Natural killer cell (primary cell): ENCODE measurements around the gene SET. TPM values are rescaled to one million over a fixed set of nuclear protein-coding genes. Genes with fewer than 3 reads are reported as not detected.

Experiments
- ATAC-seq, 3 donors: fragments of 150-1000 bp in 2 of 3; fragments of 200-7000 bp in 1 of 3; cut with Tn5 transposase; 1 replicate in 1 of 3; 2 replicates in 2 of 3; pipeline ENCODE4 v1.10.0; 2021; ENCODE audit warnings: mild to moderate bottlenecking in 2 of 3, moderate library complexity in 2 of 3
- DNase-seq, 2 donors: peaks; one replicate each; pipeline versions ENCODE4 v3.0.0 to v3.0.0-alpha.2; 2013 to 2021; ENCODE audit warnings: mixed read lengths in 1 of 2
- H3K27ac ChIP-seq: one replicate; pipeline ENCODE4 v1.5.1; 2013; ENCODE audit warnings: mild to moderate bottlenecking, low read length
- H3K27me3 ChIP-seq: one replicate; pipeline ENCODE4 v1.6.1; 2013; ENCODE audit warnings: low read length; ENCODE audit not compliant: control insufficient read depth, insufficient read depth
- H3K36me3 ChIP-seq: one replicate; pipeline ENCODE4 v1.6.1; 2013; ENCODE audit warnings: low read length; ENCODE audit not compliant: control insufficient read depth, insufficient read depth
- H3K4me1 ChIP-seq: one replicate; pipeline ENCODE4 v1.6.1; 2013; ENCODE audit warnings: low read length; ENCODE audit not compliant: control insufficient read depth, insufficient read depth
- H3K4me3 ChIP-seq: one replicate; pipeline ENCODE4 v1.5.1; 2013; ENCODE audit warnings: low read length
- H3K9me3 ChIP-seq: one replicate; pipeline ENCODE4 v1.6.1; 2013; ENCODE audit warnings: low read length; ENCODE audit not compliant: control insufficient read depth, insufficient read depth
- H3K27ac Mint-ChIP-seq, 2 donors: one replicate each; pipeline ENCODE4 v1.8.0; 2022; ENCODE audit warnings: mild to moderate bottlenecking in 2 of 2, mixed read lengths in 2 of 2, moderate library complexity in 1 of 2
- H3K27me3 Mint-ChIP-seq, 2 donors: one replicate each; pipeline ENCODE4 v1.8.0; 2022; ENCODE audit warnings: low read depth in 2 of 2, mixed read lengths in 2 of 2
- H3K36me3 Mint-ChIP-seq: one replicate; pipeline ENCODE4 v1.8.0; 2022; ENCODE audit warnings: mixed read lengths
- H3K4me1 Mint-ChIP-seq, 2 donors: one replicate each; pipeline ENCODE4 v1.8.0; 2022; ENCODE audit warnings: mixed read lengths in 2 of 2
- H3K4me3 Mint-ChIP-seq: one replicate; pipeline ENCODE4 v1.8.0; 2022; ENCODE audit warnings: mild to moderate bottlenecking, moderate library complexity, mixed read lengths
- H3K9me3 Mint-ChIP-seq, 2 donors: one replicate each; pipeline ENCODE4 v1.8.0; 2022; ENCODE audit warnings: mixed read lengths in 2 of 2
- CTCF ChIP-seq: fragments of 200-600 bp; IDR thresholded peaks from one replicate; pipeline ENCODE4 v1.8.0; 2022; ENCODE audit warnings: antibody characterized with exemption
- WGBS: methylation state at CpG from one replicate; pipeline ENCODE4 v1.1.7; 2013; ENCODE audit warnings: missing lambda C conversion rate; ENCODE audit not compliant: insufficient coverage; 5-methylcytosine and 5-hydroxymethylcytosine counted together
- intact Hi-C: fragments of 100-400 bp; cut with micrococcal nuclease; formaldehyde crosslinking; loops from one replicate; pipeline ENCODE4 v1.14.2; 2022
- total RNA-seq, 4 donors: library from RNA; stranded (reverse); fragments of 120-200 nt in 1 of 4; gene quantifications; one replicate each; pipeline versions ENCODE4 v1.2.3 to v1.2.4, GENCODE V29; 2013 to 2022

SET gene
- total RNA-seq, 3 donors from 2014 or later (not counting 1 experiment from before 2014, with no cell fraction given), result 331 to 341 (median 334) TPM

- H3K27me3 Mint-ChIP-seq, result no peaks in the 10 kb centered on the region
- no peak overlapping the region for H3K27ac Mint-ChIP-seq
- no peaks in the 10 kb centered on the region for H3K36me3 Mint-ChIP-seq
- Histone ChIP-seq H3K36me3 (peaks cover 9% of the 10 kb centered on the region), H3K9me3 (no peaks in the 10 kb centered on the region), H3K4me1 (peaks cover 21% of the 10 kb centered on the region), H3K27me3 (no peaks in the 10 kb centered on the region), H3K4me3 (no peak overlapping the region), H3K27ac (no peak overlapping the region)
- ATAC-seq, result no peak
- intact Hi-C loops, result loop anchor here (5.0 kb wide), 1 partner anchor 52 kb away; the partner anchor contains the start of gene ZER1
- no peaks in the 10 kb centered on the region for H3K9me3 Mint-ChIP-seq
- no peak overlapping the region for H3K4me3 Mint-ChIP-seq
- 94% methylated on average over 30 of the region's 30 CpGs for WGBS
- DNase-seq, result no peak
- peaks cover 24 to 32% of the 10 kb centered on the region in 2 donors for H3K4me1 Mint-ChIP-seq
- TF ChIP-seq CTCF, result no peak
These were observed 31.0 kb downstream of the SET start for GRCh38 chr9:128719919-128720605.

DNA sequence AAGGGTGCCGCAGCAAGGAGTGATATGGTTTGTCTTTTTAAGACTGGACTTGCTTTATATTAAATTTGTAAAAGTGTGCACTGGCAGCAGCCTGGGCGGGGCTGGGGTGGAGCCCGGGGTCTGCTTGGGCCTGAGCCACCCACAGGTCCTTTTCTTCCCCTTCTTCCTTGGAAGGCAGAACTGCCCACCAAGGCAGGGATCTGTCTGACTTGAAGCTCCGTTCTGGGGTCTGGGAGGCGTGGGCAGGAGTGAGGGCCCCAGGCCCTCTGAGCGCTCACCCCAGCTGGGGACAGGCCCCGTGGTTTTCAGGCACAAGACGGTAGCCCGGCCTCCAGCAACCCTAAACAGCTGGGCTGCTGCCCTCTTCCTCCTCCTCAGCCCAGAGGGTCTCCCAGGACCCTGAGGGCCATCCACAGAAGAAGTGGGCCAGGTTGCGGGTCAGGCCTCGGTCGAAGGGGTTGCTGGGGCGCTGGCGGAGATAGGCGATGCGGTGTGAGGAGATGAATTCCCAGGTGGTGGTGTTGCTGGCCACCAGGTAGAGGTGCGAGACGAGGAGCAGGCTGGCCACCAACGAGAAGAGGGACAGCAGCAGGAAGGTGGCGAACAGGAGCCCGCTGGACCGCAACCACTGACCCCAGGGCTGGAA is 31.9 kb downstream of the SET start:
- peak overlapping the region; percentile 37 for H3K4me3 Mint-ChIP-seq
- Histone ChIP-seq H3K4me3 (no peak overlapping the region), H3K4me1 (peaks cover 25% of the 10 kb centered on the region), H3K36me3 (peaks cover 9% of the 10 kb centered on the region), H3K27me3 (no peaks in the 10 kb centered on the region), H3K9me3 (no peaks in the 10 kb centered on the region), H3K27ac (no peak overlapping the region)
- ATAC-seq, result no peak
- H3K4me1 Mint-ChIP-seq, result peaks cover 26 to 35% of the 10 kb centered on the region in 2 donors
- no peak for TF ChIP-seq CTCF
- WGBS, result 93% methylated on average over 22 of the region's 22 CpGs
- H3K27me3 Mint-ChIP-seq, result no peaks in the 10 kb centered on the region
- H3K27ac Mint-ChIP-seq, result no peak overlapping the region
- no peaks in the 10 kb centered on the region for H3K36me3 Mint-ChIP-seq
- H3K9me3 Mint-ChIP-seq, result no peaks in the 10 kb centered on the region
- intact Hi-C loops, result loop anchor here (5.0 kb wide), 1 partner anchor 51 kb away; the partner anchor contains the start of gene ZER1
- no peak for DNase-seq

DNA sequence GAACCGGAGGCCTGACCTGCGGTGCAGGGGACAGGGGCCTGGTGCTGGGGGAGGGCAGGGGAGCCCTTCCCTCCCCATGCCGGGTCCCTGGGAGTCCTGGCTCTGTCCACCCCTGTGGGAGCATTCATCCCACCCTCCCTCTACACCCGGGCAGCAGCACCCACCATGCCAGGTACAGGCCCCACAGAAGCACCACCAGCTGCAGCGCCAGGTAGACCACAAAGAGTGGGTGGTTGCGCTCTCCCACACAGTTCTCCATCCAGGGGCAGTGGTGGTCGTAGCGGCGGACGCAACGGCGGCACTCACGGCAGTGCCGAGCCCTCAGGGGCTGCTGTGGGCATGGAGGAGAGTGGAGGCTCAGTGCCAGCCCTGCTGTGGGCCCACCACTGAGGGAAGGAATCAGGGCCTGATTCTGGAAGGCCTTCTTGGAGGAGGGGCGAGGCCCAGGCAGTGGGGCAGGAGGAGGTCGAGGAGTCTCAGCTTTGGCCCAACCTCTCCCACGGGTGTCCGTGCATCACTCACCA is 32.5 kb downstream of the SET start:
- H3K36me3 ChIP-seq, result peaks cover 9% of the 10 kb centered on the region
- Mint-ChIP-seq H3K27ac (peak overlapping the region in 1 of 2 donors; percentile 94), H3K4me1 (peaks cover 26 to 35% of the 10 kb centered on the region in 2 donors), H3K4me3 (peak overlapping the region; percentile 31), H3K36me3 (no peaks in the 10 kb centered on the region), H3K27me3 (no peaks in the 10 kb centered on the region), H3K9me3 (no peaks in the 10 kb centered on the region)
- H3K27me3 ChIP-seq, result no peaks in the 10 kb centered on the region
- H3K9me3 ChIP-seq, result no peaks in the 10 kb centered on the region
- H3K4me3 ChIP-seq, result no peak overlapping the region
- DNase-seq (no peak), ATAC-seq (no peak)
- intact Hi-C loops, result loop anchor here (5.0 kb wide), 1 partner anchor 51 kb away; the partner anchor contains the start of gene ZER1
- TF ChIP-seq CTCF, result no peak
- WGBS, result 93% methylated on average over 18 of the region's 18 CpGs
- H3K27ac ChIP-seq, result no peak overlapping the region
- H3K4me1 ChIP-seq, result peaks cover 25% of the 10 kb centered on the region
